Lung (tissue), 13 donors: ENCODE results near the gene FARP1. TPM values are rescaled to one million over a fixed set of nuclear protein-coding genes. Genes with fewer than 3 reads are reported as not detected.

Experiments used
- ATAC-seq: fragments of 200-7000 bp; cut with Tn5 transposase; one replicate; pipeline ENCODE4 v1.9.1; 2020; ENCODE audit warnings: moderate number of reproducible peaks; ENCODE audit not compliant: insufficient read depth, low FRiP score
- DNase-seq, 3 donors: peaks; one replicate each; pipeline ENCODE4 v3.0.0-alpha.2; 2013 to 2017
- H3K27ac ChIP-seq, 2 donors: one replicate each; pipeline ENCODE4 v1.5.1; 2013; ENCODE audit warnings: mild to moderate bottlenecking in 2 of 2, moderate library complexity in 2 of 2, control low read depth in 1 of 2, inconsistent platforms in 1 of 2, low read depth in 1 of 2, low read length in 1 of 2
- H3K27me3 ChIP-seq, 3 donors: one replicate each; pipeline ENCODE4 v1.5.1; 2013; ENCODE audit warnings: low read length in 2 of 3; ENCODE audit not compliant: control insufficient read depth in 3 of 3, insufficient read depth in 3 of 3
- H3K36me3 ChIP-seq, 4 donors: one replicate each; pipeline ENCODE4 v1.5.1; 2013; ENCODE audit warnings: low read length in 4 of 4, mild to moderate bottlenecking in 1 of 4, moderate library complexity in 1 of 4; ENCODE audit not compliant: control insufficient read depth in 4 of 4, insufficient read depth in 4 of 4
- H3K4me1 ChIP-seq, 5 donors: one replicate each; pipeline ENCODE4 v1.5.1; 2013; ENCODE audit warnings: low read length in 5 of 5, mild to moderate bottlenecking in 2 of 5, moderate library complexity in 1 of 5; ENCODE audit not compliant: control insufficient read depth in 5 of 5, insufficient read depth in 5 of 5
- H3K4me3 ChIP-seq: one replicate; pipeline ENCODE4 v1.5.1; 2013; ENCODE audit warnings: mild to moderate bottlenecking, control low read depth, moderate library complexity
- H3K9ac ChIP-seq, 2 donors: one replicate each; pipeline ENCODE4 v1.5.1; 2013; ENCODE audit warnings: low read length in 2 of 2, control low read depth in 1 of 2; ENCODE audit not compliant: insufficient read depth in 1 of 2
- H3K9me3 ChIP-seq, 4 donors: one replicate each; pipeline ENCODE4 v1.5.1; 2013; ENCODE audit warnings: low read length in 3 of 4, mild to moderate bottlenecking in 1 of 4, moderate library complexity in 1 of 4; ENCODE audit not compliant: control insufficient read depth in 4 of 4, insufficient read depth in 3 of 4
- CTCF ChIP-seq: IDR thresholded peaks from 2 replicates; pipeline ENCODE4 v1.5.1; 2012; ENCODE audit warnings: mild to moderate bottlenecking; ENCODE audit errors: control extremely low read depth, extremely low read depth
- WGBS, 2 donors: extraction: QIAGEN DNeasy Blood & Tissue Kit; methylation state at CpG; one replicate each; pipeline ENCODE4 v1.1.7; 2013; 5-methylcytosine and 5-hydroxymethylcytosine counted together
- polyA plus RNA-seq, 2 donors: library from polyadenylated mRNA; stranded (reverse); fragments of 200-250 nt; gene quantifications; one replicate each; pipeline ENCODE4 v1.2.1, GENCODE V29; 2013
- small RNA-seq: library from RNA; depleted of rRNA; stranded (forward); fragments of <200 nt; gene quantifications from one replicate; pipeline ENCODE3, GENCODE V24; 2014; ENCODE audit warnings: low replicate concordance
- total RNA-seq, 2 donors: library from RNA; depleted of rRNA in 1 of 2; stranded (reverse); fragments of >200 nt in 1 of 2; gene quantifications; one replicate each; pipeline ENCODE4 v1.2.1, GENCODE V29; 2014 to 2021
- donor health status: control.
- donor health status: control.
- donor health status: Bipolar disorder and iron deficiency.
- donor health status: healthy.
- donor health status: DM: yes; HTN: yes; CAD: no.

Gene FARP1
- total and polyA plus RNA-seq, 4 donors = 20.8 to 102 (median 54.4) TPM

- H3K36me3 ChIP-seq = peaks cover 0 to 2% (median 0%) of the 10 kb centered on the region in 4 donors
- peak overlapping the region; percentile 34 to 75 for H3K27ac ChIP-seq
- no peak overlapping the region for H3K4me3 ChIP-seq
- ATAC-seq = no peak
- no peak for TF ChIP-seq CTCF
- WGBS, 2 donors = 79 to 84% methylated on average over 12 of the region's 12 CpGs
- no peak overlapping the region for H3K9ac ChIP-seq
- peaks cover 0 to under 1% (median 0%) of the 10 kb centered on the region in 4 donors for H3K9me3 ChIP-seq
- H3K4me1 ChIP-seq = peaks cover 32 to 59% (median 36%) of the 10 kb centered on the region in 5 donors
- no peak for DNase-seq
- no peaks in the 10 kb centered on the region for H3K27me3 ChIP-seq
Measured at GRCh38 chr13:98504371-98504963, 361.6 kb downstream of the FARP1 start.

Small RNA genes within 50 kb of the gene (small RNA-seq; reads per million reads assigned to genes)
- gene MIR3170 = 0.10 reads per million

Other genes starting within 250 kb of the FARP1 start
- 100 to 1,000 TPM in 1 of 2 donors, 10 to 100 TPM in 1; 84.8 to 137 TPM for gene IPO5, start 189.4 kb upstream of the FARP1 start, total RNA-seq
- 10 to 100 TPM; 26.7 to 38.6 TPM for gene IPO5, start 189.4 kb upstream of the FARP1 start, polyA plus RNA-seq
- gene RNF113B, start 34.2 kb downstream of the FARP1 start, total RNA-seq = not detected
- not detected for gene RNF113B, start 34.2 kb downstream of the FARP1 start, polyA plus RNA-seq